Fibroblast of mammary gland (primary cell): ENCODE results near the gene FAM184B.

Experiments used
- DNase-seq: peaks from one replicate; pipeline ENCODE4 v3.0.0-alpha.2; 2010; ENCODE audit warnings: low read depth
- H3K4me3 ChIP-seq: 2 replicates; pipeline ENCODE4 v1.5.1; 2011; ENCODE audit warnings: low read depth, mild to moderate bottlenecking, low read length, moderate library complexity; ENCODE audit not compliant: control insufficient read depth
- CTCF ChIP-seq: conservative IDR thresholded peaks from 2 replicates; pipeline ENCODE4 v1.5.1; 2011; ENCODE audit warnings: low read depth, low read length, inconsistent platforms; ENCODE audit not compliant: control insufficient read depth, insufficient read depth

Gene FAM184B

GRCh38 chr4:17760626-17761025 lies 20.8 kb downstream of the FAM184B start:
- no peak for TF ChIP-seq CTCF
- H3K4me3 ChIP-seq = no peak overlapping the region
- no peak for DNase-seq

GRCh38 chr4:17758485-17758884 lies 22.9 kb downstream of the FAM184B start:
- TF ChIP-seq CTCF = no peak
- no peak overlapping the region for H3K4me3 ChIP-seq
- no peak for DNase-seq

- no peak for TF ChIP-seq CTCF
- no peak overlapping the region for H3K4me3 ChIP-seq
- no peak for DNase-seq
These were observed 23.8 kb downstream of the FAM184B start for GRCh38 chr4:17757621-17758020.

- no peak for DNase-seq
- H3K4me3 ChIP-seq = no peak overlapping the region
- TF ChIP-seq CTCF = no peak
These were observed 27.8 kb downstream of the FAM184B start for GRCh38 chr4:17753646-17754045.

GRCh38 chr4:17740702-17741101 lies 40.7 kb downstream of the FAM184B start:
- no peak for TF ChIP-seq CTCF
- DNase-seq = no peak
- H3K4me3 ChIP-seq = no peak overlapping the region

GRCh38 chr4:17736484-17736883 lies 44.9 kb downstream of the FAM184B start:
- no peak overlapping the region for H3K4me3 ChIP-seq
- no peak for DNase-seq
- TF ChIP-seq CTCF = no peak

GRCh38 chr4:17726911-17727310 lies 54.5 kb downstream of the FAM184B start:
- TF ChIP-seq CTCF = no peak
- no peak overlapping the region for H3K4me3 ChIP-seq
- no peak for DNase-seq
